GM18520 (cell line): Measurements from ENCODE around the gene PPP1R12C.

Experiments used
- ATAC-seq: cut with Tn5 transposase; IDR thresholded peaks from one replicate; pipeline ENCODE4 v1.9.1; 2021; ENCODE audit not compliant: unreplicated experiment

The PPP1R12C gene

GRCh38 chr19:55146705-55147273 is 29.4 kb upstream of the PPP1R12C start:
- no peak for ATAC-seq

- no peak for ATAC-seq
These were observed 28.8 kb upstream of the PPP1R12C start for GRCh38 chr19:55146078-55146704.

- no peak for ATAC-seq
These were observed 27.8 kb upstream of the PPP1R12C start for GRCh38 chr19:55145232-55145631.

GRCh38 chr19:55141696-55142095 is 24.3 kb upstream of the PPP1R12C start:
- ATAC-seq: no peak

DNA sequence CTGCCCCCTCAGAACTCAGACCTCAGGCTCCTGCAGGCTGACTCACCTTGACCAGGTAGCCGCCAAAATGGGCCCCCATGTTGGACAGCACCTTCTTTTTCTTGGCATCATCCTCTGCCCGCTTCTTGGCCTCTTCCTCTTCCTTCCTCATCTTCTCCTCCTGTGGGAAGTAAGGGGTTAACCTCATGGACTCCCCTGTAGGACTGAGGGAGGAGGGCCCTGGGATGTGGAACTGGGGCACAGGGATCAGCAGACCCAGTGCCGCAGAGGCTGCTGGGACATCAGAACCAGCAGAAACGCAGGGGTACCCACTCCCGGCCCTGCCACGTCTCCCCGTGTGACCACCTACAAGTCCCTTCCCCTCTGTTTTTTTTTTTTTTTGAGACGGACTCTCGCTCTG is 20.5 kb upstream of the PPP1R12C start:
- ATAC-seq: no peak

- no peak for ATAC-seq
These were observed 19.1 kb upstream of the PPP1R12C start for GRCh38 chr19:55136399-55137102.

DNA sequence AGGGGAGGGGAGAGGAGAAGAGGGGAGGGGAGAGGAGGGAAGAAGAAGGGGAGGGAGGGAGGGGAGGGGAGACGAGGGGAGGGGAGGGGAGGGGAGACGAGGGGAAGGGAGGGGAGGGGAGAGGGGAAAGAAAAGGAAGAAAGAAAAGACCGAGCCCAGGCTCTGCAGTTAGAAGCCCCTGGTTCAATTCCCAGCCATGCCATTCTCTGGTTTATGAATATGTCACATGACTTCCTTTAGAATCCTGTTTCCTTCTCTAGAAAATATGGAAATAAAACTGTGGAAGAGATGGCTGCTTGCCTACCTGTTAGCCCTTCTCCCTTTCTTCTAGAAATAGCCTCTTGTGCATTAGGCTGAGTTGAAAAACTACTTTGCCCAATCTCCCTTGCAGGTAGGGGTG is 17.3 kb upstream of the PPP1R12C start:
- no peak for ATAC-seq

DNA sequence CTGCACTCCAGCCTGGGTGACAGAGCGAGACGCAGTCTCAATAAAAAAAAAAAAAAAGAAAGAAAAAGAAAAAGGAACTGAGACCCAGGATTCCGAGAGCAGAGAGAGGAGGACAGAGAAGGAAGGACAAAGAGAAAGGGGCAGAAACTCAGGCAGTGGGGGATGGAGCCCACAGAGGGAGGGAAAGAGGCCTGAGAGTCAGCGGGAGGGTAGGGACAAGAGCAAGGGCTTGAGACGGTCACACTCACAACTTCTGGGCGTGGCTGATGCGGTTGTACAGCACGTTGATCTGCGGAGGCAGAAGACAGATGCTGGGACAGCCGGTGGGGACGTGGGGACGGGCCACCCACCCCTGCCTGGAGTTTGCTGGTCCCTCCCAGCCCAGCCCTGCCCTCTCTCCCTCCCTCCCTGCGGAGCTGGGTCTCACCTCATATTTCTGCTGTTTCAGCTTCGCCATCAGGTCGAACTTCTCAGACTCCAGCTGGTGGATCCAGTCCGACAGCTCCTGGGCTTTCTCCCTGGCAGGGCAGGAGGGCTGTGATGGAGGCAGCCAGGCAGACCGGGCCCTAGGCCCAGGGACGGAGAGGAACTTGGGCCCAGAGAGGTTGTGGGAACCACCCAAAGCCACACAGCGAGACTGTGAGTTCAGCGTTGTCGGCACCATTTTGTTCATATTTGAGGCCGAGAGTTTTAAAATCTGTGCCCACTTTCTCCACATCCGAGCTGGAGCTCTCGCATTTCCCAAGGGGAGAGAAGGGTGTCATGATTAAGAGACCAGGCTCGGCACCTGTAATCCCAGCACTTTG is 16.4 kb upstream of the PPP1R12C start:
- no peak for ATAC-seq

DNA sequence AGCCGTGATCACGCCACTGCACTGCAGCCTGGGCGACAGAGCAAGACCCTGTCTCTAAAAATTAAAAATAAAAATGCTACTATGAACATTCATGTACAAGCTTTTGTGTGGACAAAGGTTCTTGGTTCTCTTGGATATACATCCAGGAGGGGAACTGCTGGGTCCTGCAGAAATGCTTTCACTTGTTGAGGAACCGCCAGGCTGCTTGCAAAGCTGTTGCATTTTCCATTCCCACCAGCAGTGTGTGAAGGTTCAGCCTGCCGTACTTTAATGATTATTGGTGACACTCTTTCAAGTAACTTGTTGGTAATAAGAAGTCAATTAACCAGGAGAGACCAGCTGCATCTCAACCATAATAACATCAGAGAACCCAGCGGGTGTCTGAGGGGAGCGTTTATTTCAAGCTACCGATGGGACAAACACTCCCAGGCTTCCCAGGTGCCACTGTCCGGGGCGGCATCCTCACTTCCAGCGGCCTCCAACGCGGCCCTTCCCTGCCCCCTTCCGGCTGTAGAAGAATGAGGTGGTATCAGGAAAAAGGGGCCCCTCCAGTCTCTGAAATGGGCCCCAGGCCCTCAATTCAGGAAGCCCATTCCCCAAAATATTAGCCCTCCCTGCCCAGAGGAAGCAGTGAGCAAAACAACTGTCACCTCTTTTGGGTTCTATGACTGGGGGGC is 15.2 kb upstream of the PPP1R12C start:
- ATAC-seq: no peak

DNA sequence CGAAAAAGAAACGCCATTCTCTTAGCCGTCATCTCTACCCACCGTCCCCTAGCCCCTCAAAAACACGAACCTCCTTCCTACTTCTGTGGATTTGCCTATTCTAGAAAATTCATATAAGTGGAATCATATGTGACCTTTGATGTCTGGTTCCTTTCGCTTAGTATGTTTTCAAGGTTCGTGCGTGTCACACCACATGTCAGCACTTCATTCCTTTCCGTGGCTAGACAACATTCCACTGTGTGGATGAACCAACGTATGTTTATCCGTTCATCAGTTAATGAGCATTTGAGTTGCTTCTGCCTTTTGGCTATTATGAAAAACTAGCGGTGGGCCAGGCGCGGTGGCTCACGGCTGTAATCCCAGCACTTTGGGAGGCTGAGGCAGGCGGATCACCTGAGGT is 14.0 kb upstream of the PPP1R12C start:
- ATAC-seq: no peak

- ATAC-seq: no peak
These were observed 1.6 kb upstream of the PPP1R12C start for GRCh38 chr19:55119053-55119452.

DNA sequence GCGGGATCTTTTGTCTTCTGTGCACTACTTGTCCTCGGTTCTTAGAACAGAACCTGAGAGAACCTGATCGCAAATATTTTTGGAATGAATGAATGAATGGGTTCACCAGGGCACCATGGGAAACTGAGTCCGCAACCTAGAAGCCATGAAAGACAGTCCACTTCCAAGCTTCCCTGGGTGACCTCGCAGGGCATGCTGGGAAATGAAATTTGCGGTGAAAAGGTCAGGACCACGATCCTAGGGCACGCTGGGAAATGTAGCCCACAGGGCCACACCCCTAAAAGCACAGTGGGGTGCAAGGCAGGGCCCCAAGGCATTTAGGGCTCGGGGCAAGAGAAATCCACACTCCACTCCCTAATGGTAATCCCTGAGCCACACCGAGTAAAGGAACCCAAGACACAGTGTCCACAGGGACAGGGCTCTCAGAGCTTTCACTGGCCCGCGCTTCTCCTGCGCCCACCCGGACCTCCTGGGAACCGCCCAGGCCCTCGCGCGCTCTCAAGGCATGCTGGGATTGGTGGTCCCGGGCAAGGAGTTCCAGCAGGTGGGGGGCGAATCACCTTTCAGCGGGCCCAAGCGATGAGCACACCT is 1.1 kb upstream of the PPP1R12C start:
- no peak for ATAC-seq

DNA sequence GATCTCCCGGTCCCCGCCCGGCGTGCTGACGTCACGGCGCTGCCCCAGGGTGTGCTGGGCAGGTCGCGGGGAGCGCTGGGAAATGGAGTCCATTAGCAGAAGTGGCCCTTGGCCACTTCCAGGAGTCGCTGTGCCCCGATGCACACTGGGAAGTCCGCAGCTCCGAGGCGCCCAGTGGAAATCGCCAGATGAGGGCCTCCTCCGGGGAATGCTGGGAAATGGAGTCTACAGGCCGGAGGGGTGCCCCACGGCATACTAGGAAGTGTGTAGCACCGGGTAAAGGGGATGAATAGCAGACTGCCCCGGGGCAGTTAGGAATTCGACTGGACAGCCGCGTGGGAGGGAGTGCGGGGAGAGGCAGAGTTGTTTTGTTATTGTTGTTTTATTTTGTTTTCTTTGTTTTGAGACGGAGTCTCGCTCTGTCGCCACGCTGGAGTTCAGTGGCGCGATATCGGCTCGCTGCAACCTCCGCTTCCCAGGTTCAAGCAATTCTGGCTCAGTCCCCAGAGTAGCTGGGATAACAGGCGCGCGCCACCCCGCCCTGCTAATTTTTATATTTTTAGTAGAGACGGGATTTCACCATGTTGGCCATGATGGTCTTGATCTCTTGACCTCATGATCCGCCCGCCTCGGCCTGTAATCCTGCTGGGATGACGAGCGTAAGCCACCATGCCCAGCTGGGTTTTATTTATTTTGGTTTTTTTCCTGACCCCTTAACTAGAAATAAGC is 390 bp upstream of the PPP1R12C start:
- ATAC-seq: peak; percentile 94

- no peak for ATAC-seq
These were observed 1.1 kb downstream of the PPP1R12C start for GRCh38 chr19:55116232-55116858.

DNA sequence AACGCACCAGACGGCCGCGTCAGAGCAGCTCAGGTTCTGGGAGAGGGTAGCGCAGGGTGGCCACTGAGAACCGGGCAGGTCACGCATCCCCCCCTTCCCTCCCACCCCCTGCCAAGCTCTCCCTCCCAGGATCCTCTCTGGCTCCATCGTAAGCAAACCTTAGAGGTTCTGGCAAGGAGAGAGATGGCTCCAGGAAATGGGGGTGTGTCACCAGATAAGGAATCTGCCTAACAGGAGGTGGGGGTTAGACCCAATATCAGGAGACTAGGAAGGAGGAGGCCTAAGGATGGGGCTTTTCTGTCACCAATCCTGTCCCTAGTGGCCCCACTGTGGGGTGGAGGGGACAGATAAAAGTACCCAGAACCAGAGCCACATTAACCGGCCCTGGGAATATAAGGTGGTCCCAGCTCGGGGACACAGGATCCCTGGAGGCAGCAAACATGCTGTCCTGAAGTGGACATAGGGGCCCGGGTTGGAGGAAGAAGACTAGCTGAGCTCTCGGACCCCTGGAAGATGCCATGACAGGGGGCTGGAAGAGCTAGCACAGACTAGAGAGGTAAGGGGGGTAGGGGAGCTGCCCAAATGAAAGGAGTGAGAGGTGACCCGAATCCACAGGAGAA is 1.9 kb downstream of the PPP1R12C start:
- ATAC-seq: no peak

DNA sequence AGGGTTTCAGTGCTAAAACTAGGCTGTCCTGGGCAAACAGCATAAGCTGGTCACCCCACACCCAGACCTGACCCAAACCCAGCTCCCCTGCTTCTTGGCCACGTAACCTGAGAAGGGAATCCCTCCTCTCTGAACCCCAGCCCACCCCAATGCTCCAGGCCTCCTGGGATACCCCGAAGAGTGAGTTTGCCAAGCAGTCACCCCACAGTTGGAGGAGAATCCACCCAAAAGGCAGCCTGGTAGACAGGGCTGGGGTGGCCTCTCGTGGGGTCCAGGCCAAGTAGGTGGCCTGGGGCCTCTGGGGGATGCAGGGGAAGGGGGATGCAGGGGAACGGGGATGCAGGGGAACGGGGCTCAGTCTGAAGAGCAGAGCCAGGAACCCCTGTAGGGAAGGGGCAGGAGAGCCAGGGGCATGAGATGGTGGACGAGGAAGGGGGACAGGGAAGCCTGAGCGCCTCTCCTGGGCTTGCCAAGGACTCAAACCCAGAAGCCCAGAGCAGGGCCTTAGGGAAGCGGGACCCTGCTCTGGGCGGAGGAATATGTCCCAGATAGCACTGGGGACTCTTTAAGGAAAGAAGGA is 2.8 kb downstream of the PPP1R12C start:
- ATAC-seq: no peak

DNA sequence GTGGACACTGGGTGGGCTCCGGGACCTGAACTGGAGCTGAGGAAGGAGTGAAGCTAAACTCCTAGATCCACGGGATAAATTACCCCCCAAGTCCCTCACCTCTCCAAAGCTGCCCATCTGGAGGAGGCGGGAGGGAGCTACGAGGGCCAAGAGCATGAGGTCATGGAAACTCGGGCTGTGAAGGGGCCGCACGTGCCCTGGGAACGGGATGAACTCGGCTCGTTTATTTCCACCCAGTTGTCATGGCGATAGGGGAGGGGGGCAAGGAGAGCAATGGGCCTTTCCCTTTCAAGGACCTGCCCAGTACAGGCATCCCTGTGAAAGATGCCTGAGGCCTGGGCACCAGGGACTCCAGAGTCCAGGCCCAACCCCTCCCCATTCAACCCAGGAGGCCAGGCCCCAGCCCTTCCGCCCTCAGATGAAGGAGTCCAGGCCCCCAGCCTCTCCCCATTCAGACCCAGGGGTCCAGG is 3.8 kb downstream of the PPP1R12C start:
- no peak for ATAC-seq

GRCh38 chr19:55112777-55113569 is 4.5 kb downstream of the PPP1R12C start:
- ATAC-seq: no peak
